Forelimb muscle (tissue), 1 donor: ENCODE measurements around the gene PLEKHO2. TPM values are rescaled to one million over a fixed set of nuclear protein-coding genes. Genes with fewer than 3 reads are reported as not detected.

ENCODE experiments used
- DNase-seq: peaks from one replicate; pipeline ENCODE4 v3.0.0-alpha.2; 2013; ENCODE audit warnings: low read depth
- polyA plus RNA-seq: library from polyadenylated mRNA; unstranded; fragments of 120-200 nt; gene quantifications from one replicate; pipeline ENCODE4 v1.2.1, GENCODE V29; 2013; ENCODE audit not compliant: insufficient read length

The PLEKHO2 gene
- polyA plus RNA-seq, 1 donor = 13.1 TPM

- DNase-seq = peak; percentile 98
Observed at GRCh38 chr15:64825431-64826294, 16.1 kb upstream of the PLEKHO2 start, which contains the start of gene PIF1. TSS of gene PIF1 (minus strand) at chr15:64825647. CDS start at chr15:64824335, 1,312 bp downstream.

GRCh38 chr15:64828985-64829384 lies 12.7 kb upstream of the PLEKHO2 start:
- DNase-seq = no peak

- no peak for DNase-seq
Observed at GRCh38 chr15:64833690-64834089, 8.0 kb upstream of the PLEKHO2 start.

- DNase-seq = no peak
Observed at GRCh38 chr15:64836023-64836536, 5.6 kb upstream of the PLEKHO2 start.

- no peak for DNase-seq
Observed at GRCh38 chr15:64837502-64837901, 4.2 kb upstream of the PLEKHO2 start.

GRCh38 chr15:64841060-64841343 lies 713 bp upstream of the PLEKHO2 start:
- DNase-seq = no peak

- no peak for DNase-seq
Observed at GRCh38 chr15:64842096-64842939, 603 bp downstream of the PLEKHO2 start.

- no peak for DNase-seq
Observed at GRCh38 chr15:64842986-64843561, 1.4 kb downstream of the PLEKHO2 start.

GRCh38 chr15:64843991-64844390 lies 2.3 kb downstream of the PLEKHO2 start:
- no peak for DNase-seq

- no peak for DNase-seq
Observed at GRCh38 chr15:64844576-64845145, 2.9 kb downstream of the PLEKHO2 start.

GRCh38 chr15:64845183-64845611 lies 3.5 kb downstream of the PLEKHO2 start:
- DNase-seq = no peak

GRCh38 chr15:64845831-64846595 lies 4.3 kb downstream of the PLEKHO2 start:
- no peak for DNase-seq

- DNase-seq = no peak
Observed at GRCh38 chr15:64847016-64847415, 5.3 kb downstream of the PLEKHO2 start.

- no peak for DNase-seq
Observed at GRCh38 chr15:64847448-64847847, 5.7 kb downstream of the PLEKHO2 start.

- DNase-seq = no peak
Observed at GRCh38 chr15:64847876-64848716, 6.4 kb downstream of the PLEKHO2 start.

GRCh38 chr15:64850778-64851502 lies 9.2 kb downstream of the PLEKHO2 start:
- DNase-seq = no peak

GRCh38 chr15:64851503-64851840 lies 9.8 kb downstream of the PLEKHO2 start:
- no peak for DNase-seq

- DNase-seq = no peak
Observed at GRCh38 chr15:64854041-64854440, 12.3 kb downstream of the PLEKHO2 start.

- DNase-seq = no peak
Observed at GRCh38 chr15:64854526-64854925, 12.8 kb downstream of the PLEKHO2 start.
